Measurements from ENCODE around the gene RHCE. TPM values are rescaled to one million over a fixed set of nuclear protein-coding genes. Genes with fewer than 3 reads are reported as not detected.
"Not testable (repeated sequence)": the region's sequence is repeated elsewhere in the genome, so short reads cannot be mapped to it uniquely, and the experiment has no call there.

RHCE gene
- total RNA-seq, 1 donor from 2014 or later: 0.13 TPM

DNA sequence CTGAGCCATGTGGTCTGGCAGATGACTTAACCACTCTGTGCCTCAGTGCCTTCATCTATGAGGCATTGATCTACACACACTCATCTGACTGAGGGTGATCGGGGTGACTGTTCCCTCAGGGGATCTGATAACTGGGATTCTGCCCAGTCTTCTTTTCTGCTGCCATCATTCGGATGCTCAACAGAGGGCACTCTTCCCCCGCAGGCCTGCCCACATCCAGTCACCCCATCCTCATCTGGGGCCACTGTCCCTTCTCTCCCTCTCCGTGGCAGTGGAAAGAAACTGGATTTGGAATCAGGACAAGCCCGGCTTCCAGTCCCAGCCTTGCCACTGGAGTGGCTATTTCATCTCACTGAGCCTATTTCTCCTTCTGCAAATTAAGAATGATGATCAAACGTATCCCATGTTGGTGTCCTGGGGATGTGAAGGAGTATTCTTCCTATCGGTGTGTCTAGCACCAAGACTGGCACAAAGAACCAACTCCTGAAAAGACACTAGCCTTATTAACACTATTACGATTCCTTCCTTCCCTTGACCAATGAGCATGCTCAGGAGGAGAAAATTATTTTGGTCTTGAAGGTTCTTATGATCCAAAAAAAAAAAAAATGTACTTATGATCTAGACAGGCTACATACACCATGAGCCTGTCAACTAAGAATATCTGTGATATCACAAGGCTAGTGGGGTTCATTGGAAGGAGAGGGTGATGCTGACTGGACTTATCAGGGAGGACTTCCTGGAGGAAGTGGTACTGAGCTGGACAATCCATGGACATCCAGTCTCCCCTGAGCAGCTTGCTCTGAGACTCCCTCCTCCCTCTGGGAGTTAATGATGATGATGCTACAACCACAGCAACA lies 17.4 kb downstream of the RHCE start:
- DNase-seq (ENCODE audit: low read depth in 2 of 2): not testable (repeated sequence)

- DNase-seq (ENCODE audit: low read depth in 2 of 2): not testable (repeated sequence)
Observed at GRCh38 chr1:25398079-25398478, 22.5 kb downstream of the RHCE start.

- DNase-seq (ENCODE audit: low read depth in 2 of 2): not testable (repeated sequence)
Observed at GRCh38 chr1:25397549-25397948, 23.1 kb downstream of the RHCE start.

- DNase-seq (ENCODE audit: low read depth in 2 of 2): no peak
Observed at GRCh38 chr1:25392841-25393240, 27.8 kb downstream of the RHCE start.

DNA sequence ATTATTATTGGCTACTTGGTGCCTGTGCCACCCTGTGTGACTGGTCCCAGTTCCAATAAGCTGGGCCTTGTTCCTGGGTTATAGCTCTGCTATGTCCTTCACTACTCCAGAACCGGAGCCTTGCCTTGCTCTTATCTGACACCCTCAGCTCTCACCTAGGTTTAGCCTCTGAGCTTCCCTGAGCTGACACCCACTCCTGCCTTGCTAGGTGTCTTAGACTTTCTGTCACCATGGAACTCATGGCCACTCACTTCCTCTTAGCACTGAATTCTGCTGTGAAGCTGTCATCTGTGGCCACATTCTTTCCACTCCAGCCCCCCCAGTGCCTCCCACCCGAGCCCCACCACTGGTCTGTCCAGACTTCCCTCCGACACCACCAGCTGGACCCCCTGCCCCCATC lies 30.9 kb downstream of the RHCE start:
- not testable (repeated sequence) for DNase-seq (ENCODE audit: low read depth in 2 of 2)

- not testable (repeated sequence) for DNase-seq (ENCODE audit: low read depth in 2 of 2)
Observed at GRCh38 chr1:25388691-25389090, 31.9 kb downstream of the RHCE start.

- DNase-seq (ENCODE audit: low read depth in 2 of 2): peak; percentile 48 to 53
Observed at GRCh38 chr1:25387096-25387495, 33.5 kb downstream of the RHCE start.

- not testable (repeated sequence) for DNase-seq (ENCODE audit: low read depth in 2 of 2)
Observed at GRCh38 chr1:25383875-25384274, 36.8 kb downstream of the RHCE start.

DNA sequence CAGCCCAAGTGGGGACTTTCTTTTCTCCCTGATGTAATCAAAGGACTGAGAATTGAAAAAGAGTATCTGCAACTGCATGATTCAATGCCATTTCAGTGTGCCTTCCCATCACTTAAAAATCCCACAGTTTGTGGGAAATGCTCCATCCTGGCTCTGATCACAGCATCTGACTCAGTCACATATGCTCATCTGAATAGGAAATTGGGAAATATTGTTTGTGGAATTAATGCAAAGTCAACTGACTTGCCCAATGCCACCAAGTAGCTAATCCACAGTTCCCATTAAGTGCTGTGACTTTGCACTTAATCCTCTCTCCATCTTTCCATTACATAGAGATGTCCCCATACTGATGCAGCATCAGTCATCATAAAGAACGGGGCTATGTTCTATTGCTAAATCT lies 37.5 kb downstream of the RHCE start:
- not testable (repeated sequence) for DNase-seq (ENCODE audit: low read depth in 2 of 2)

DNA sequence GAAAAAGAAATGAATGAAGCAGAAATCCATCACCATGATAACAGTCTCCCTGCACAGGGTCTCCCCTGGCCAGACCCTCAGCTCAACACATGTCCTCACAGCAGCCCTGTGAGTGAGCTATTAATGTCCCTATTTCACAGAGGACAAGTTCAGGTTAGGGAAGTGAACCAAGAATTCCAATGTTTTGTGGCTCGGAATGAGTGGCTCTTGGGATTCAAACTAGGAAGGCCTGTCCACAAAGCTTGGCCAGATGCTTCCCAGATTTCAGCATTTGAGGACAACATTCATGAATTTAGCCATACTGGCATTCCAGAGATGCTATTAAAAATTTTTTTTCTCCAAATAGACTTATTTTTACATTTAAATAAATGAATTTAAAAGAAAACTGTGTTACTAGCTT lies 38.1 kb downstream of the RHCE start:
- DNase-seq (ENCODE audit: low read depth in 2 of 2): not testable (repeated sequence)

DNA sequence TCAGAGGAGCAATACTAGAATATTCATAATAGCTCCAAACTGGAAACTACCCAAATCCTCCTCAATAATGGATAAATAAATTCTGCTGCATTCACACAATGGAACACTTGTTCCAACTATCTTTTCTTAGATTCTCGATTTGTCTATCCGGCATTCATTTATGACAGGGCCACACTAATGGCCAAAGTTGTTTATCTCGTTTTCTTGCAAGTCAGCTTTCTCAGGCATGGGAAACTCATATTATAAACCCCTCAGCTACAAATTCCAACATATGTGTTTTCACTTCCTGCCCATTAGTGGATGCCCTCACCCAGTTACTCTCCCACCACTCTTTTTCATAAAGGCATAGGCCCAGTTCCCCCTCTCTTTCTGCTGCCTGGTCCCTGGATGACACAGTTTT lies 42.3 kb downstream of the RHCE start:
- not testable (repeated sequence) for DNase-seq (ENCODE audit: low read depth in 2 of 2)

DNA sequence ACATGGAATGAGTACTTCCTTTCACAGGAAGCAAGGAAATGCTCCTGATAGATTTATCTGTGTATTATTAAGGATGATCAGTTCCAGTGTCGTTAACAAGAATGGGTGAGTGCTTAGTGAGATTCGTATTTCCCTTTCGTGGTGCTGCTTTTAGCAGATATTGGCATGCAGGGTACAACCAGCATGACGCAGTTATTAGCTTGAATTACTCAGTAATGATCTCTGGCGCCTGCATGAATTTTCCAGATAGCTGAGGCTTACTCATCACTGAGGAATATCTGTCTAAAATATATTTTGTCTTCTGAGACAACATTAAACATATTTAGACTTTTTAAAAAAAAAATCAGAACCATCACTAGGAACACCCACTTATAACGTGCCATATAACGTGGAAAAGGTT lies 48.9 kb downstream of the RHCE start:
- peak; percentile 74 to 88 for DNase-seq (ENCODE audit: low read depth in 2 of 2)

DNA sequence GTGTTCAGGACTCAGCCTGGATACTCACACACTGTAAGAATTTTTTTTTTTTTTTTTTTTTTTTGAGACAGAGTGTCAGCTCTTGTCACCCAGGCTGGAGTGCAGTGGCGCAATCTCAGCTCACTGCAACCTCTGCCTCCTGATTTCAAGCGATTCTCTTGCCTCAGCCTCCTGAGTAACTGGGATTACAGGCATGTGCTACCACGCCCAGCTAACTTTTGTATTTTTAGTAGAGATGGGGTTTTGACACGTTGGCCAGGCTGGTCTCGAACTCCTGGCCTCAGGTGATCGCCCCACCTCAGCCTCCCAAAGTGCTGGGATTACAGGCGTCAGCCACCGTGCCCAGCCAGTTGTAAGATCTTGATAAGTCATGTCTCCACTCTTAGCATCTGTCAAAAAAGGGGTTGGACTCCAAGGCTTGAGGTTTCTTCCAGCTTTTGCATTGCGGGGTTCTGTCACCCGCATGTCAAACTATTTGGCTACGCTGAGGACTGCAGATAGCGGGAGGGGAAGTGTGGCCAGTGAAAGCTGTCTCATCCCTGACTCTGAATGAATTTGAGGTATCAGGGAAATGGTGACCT lies 50.8 kb downstream of the RHCE start:
- not testable (repeated sequence) for DNase-seq (ENCODE audit: low read depth in 2 of 2)

GRCh38 chr1:25369241-25369640 lies 51.4 kb downstream of the RHCE start:
- peak in 1 of 2 donors; percentile 5 for DNase-seq (ENCODE audit: low read depth in 2 of 2)

DNA sequence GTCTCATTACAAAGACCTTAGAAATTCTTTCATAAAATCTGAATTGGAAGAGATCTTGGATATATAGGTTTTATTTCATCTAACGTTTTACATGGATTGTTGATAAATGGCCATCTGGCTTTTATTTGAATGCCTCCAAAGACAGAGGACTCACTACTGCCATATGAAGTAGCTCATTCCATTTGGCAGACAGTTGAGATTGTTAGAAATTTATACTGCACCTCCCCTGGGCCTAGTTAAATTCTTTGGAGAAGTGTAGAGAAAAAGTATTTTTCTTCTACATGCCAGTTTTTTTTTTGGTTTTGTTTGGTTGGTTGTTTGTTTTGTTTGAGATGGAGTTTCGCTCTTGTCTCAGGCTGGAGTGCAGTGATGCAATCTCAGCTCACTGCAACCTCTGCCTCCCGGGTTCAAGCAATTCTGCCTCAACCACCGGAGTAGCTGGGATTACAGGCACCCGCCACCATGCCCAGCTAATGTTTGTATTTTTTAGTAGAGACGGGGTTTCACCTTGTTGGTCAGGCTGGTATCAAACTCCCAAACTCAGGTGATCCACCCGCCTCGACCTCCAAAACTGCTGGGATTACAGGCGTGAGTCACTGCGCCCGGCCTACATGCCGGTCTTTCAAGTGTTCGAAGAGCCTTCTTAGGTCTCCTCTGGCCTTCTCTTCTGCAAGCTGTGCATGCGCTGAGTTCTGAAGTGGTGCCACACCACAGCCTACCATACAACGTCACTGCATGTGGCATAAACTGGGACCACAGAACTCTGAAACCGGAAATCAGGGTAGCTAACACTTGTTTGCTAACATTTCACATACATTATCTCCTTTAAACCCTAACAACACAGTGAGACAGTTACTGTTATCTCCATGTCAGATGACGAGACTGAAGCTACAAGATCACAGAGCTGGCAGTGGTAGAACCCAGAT lies 57.7 kb downstream of the RHCE start:
- not testable (repeated sequence) for DNase-seq (ENCODE audit: low read depth in 2 of 2)

GRCh38 chr1:25361901-25362300 lies 58.7 kb downstream of the RHCE start:
- peak in 1 of 2 donors; percentile 29 for DNase-seq (ENCODE audit: low read depth in 2 of 2)

DNA sequence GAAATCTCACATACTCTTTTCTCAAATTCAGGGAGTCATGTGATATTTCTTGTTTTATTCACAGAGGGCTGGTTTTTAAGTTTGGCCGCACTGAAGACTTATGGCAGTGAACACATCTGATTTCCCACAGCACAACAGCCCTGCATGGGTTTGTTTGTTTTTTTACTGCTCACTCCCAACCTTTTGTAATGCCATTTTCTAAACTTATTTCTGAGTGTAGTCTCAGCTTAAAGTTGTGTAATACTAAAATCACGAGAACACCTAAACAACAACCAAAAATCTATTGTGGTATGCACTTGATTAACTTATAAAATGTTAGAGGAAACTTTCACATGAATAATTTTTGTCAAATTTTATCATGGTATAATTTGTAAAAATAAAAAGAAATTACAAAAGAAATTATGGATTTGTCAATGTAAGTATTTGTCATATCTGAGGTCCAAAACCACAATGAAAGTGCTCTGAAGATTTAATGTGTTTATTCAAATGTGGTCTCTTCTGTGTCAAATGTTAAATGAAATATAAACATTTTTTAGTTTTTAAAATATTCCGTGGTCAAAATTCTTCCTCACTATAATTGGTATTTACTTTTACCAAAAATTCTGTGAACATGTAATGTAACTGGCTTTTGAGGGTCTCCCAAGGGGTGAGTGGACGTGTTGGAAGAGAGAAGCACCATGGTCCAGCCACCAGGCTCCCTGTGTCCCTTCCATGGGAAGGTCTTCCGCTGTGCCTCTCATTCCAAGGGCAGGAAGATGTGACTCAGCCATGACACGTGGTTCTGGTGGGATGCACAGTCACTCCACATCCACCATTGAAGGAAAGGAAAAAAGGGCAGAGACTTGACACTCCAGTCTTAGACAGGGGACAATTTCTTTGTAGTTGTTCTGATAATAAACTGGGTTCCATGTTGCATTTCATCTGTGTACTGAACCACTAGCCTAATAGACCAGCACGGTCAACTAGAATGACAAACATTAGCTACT lies 59.7 kb downstream of the RHCE start:
- peak in 1 of 2 donors; percentile 75 for DNase-seq (ENCODE audit: low read depth in 2 of 2)

GRCh38 chr1:25356848-25357247 lies 63.8 kb downstream of the RHCE start:
- no peak for DNase-seq (ENCODE audit: low read depth in 2 of 2)

GRCh38 chr1:25356441-25356840 lies 64.2 kb downstream of the RHCE start:
- DNase-seq (ENCODE audit: low read depth in 2 of 2): no peak

DNA sequence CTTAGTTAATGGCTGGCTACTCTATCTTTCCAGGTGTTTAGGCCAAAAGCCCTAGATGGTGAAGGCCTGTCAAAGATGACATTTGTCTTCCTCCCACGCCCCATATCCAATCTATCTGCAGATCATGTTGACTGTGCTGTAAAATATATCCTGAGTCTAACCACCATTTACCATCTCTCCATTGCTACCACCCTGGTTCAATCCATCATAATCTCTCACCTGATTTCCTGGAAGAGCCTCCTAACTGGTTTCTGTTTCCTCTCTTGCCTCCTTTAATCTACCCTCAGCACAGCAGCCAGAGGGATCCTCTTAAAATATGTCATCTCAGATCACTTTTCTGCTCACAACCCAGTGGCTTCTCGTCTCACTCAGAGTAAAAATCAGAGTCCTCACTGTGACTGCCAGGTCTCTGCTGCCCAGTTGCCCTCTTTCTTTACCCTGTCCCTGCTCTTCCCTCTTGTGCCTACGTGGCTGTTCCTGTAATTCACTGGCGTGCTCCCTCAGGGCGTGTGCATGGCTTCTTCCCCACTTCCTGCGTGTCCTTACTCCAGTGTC lies 64.7 kb downstream of the RHCE start:
- DNase-seq (ENCODE audit: low read depth in 2 of 2): no peak

Data from dermis microvascular lymphatic vessel endothelial cell (primary cell).